ENCODE data around the gene ERC1. TPM values are rescaled to one million over a fixed set of nuclear protein-coding genes. Genes with fewer than 3 reads are reported as not detected.
"Not testable (repeated sequence)": the region's sequence is repeated elsewhere in the genome, so short reads cannot be mapped to it uniquely, and the experiment has no call there.

The ERC1 gene
- total RNA-seq, 4 donors from 2014 or later: 23.5 to 74.8 (median 57.0) TPM

DNA sequence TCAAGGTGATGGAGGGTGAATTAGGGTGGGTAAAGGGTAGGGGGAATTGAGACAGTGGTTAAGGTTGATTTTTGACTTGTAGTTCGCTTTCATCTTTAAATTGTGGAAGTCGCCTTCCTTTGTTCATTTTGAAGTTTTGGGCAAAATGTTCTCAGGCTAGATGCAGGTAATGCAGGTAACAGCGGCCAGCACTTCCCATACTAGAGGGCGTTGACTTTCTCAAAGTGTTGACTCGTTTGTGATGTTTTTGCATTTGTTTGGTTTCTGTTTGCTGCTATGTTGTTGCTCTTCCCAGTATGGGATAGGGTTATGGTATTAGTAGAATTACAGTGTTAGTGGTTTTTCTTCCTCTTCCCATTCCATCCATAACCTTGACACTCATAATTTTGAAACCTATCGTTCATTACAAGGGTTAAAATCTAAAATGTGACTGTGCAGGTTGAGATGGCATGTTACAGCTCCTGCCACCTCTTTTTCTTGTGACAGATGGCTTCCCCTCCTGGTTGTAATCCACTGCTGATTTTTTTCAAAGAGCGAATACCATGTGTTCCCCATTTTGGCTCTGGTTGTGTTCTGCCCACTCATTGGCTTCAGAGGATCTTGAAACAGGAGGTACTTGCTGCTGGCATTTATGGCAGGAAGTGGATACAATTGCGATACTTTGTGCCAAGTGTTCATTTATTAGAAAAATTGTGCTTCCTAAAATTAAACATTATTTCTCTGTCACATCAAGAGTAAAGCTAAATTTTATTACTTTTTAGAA is 57.1 kb downstream of the ERC1 start:
- DNase-seq: no peak
- in situ Hi-C loops (cut with MboI; ENCODE audit: low pct_ligation_motif_present in 1 of 4, low pct_unique_long_range_greater_than_20kb in 1 of 4, low sequenced_read_pairs in 3 of 4): no loop called here
- intact Hi-C loops (cut with DNase I; ENCODE audit: low total_unique reads): no loop called here

DNA sequence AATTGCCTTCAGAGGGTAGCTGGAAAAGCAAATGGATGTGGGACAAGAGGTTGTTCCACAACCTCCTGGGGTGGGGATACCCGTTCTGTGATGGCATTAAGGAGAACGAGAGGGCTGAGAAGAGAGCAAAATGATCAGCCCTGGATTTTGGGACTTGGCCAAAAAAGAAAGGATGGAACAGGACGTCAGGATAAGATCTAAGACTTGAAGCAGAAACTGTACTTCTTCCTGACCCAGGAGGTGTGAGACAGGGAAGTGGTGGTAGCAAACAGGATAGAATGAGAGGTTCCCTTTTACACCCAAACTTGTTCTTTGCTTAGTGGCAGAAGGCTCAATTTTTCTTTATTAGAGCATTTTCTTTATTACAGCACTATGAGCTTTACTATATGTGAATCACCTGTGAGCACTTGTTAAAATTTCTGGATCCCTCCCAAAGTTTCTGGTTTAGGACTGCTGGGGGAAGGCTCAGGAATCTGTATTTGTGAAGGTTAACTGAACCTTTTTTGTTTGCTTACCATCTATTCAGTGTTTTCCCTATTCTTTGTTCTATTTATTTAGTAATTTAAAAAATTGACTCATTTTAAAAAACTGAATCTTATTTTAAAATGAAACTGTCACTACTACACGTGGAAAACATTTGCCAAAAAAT is 59.2 kb downstream of the ERC1 start:
- Histone ChIP-seq H3K4me3 (no peak overlapping the region), H3K36me3 (no peaks in the 10 kb centered on the region), H3K4me1 (peaks cover 0 to 23% (median 13%) of the 10 kb centered on the region in 4 donors), H3K27me3 (no peaks in the 10 kb centered on the region), H3K27ac (no peak overlapping the region), H3K9me3 (no peaks in the 10 kb centered on the region)
- TF ChIP-seq, protein P1, sequence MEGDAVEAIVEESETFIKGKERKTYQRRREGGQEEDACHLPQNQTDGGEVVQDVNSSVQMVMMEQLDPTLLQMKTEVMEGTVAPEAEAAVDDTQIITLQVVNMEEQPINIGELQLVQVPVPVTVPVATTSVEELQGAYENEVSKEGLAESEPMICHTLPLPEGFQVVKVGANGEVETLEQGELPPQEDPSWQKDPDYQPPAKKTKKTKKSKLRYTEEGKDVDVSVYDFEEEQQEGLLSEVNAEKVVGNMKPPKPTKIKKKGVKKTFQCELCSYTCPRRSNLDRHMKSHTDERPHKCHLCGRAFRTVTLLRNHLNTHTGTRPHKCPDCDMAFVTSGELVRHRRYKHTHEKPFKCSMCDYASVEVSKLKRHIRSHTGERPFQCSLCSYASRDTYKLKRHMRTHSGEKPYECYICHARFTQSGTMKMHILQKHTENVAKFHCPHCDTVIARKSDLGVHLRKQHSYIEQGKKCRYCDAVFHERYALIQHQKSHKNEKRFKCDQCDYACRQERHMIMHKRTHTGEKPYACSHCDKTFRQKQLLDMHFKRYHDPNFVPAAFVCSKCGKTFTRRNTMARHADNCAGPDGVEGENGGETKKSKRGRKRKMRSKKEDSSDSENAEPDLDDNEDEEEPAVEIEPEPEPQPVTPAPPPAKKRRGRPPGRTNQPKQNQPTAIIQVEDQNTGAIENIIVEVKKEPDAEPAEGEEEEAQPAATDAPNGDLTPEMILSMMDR (IDR thresholded peaks at IDR 0.05): no peak
- TF ChIP-seq POLR2A (IDR thresholded peaks at IDR 0.05) (no peak), EP300 (IDR thresholded peaks at IDR 0.05; ENCODE audit: low read depth) (no peak), POLR2AphosphoS5 (IDR thresholded peaks at IDR 0.05) (no peak)
- in situ Hi-C loops (cut with MboI; ENCODE audit: low pct_ligation_motif_present in 1 of 4, low pct_unique_long_range_greater_than_20kb in 1 of 4, low sequenced_read_pairs in 3 of 4) (no loop called here), intact Hi-C loops (cut with DNase I; ENCODE audit: low total_unique reads) (no loop called here)
- DNase-seq: no peak
- WGBS, 2 donors (ENCODE audit: low coverage in 1 of 2): 78 to 83% methylated on average over 4 of the region's 4 CpGs

More for the DNA sequence above, 57.1 kb downstream of the ERC1 start:
- Histone ChIP-seq H3K27ac (no peak overlapping the region), H3K4me3 (no peak overlapping the region), H3K9me3 (no peaks in the 10 kb centered on the region), H3K4me1 (peaks cover 0 to 16% (median 5%) of the 10 kb centered on the region in 4 donors), H3K27me3 (no peaks in the 10 kb centered on the region), H3K36me3 (no peaks in the 10 kb centered on the region)
- TF ChIP-seq POLR2AphosphoS5 (IDR thresholded peaks at IDR 0.05): no peak
- TF ChIP-seq, protein P1 (IDR thresholded peaks at IDR 0.05): no peak
- no peak for TF ChIP-seq EP300 (IDR thresholded peaks at IDR 0.05; ENCODE audit: low read depth)
- no peak for TF ChIP-seq POLR2A (IDR thresholded peaks at IDR 0.05)
- WGBS, 2 donors (ENCODE audit: low coverage in 1 of 2): 79 to 80% methylated on average over 8 of the region's 8 CpGs

GRCh38 chr12:1051672-1052071 is 60.6 kb downstream of the ERC1 start:
- peaks cover 0 to 23% (median 13%) of the 10 kb centered on the region in 4 donors for H3K4me1 ChIP-seq
- H3K9me3 ChIP-seq; H3K27me3 ChIP-seq; intact Hi-C loops (cut with DNase I; ENCODE audit: low total_unique reads); DNase-seq; H3K36me3 ChIP-seq; H3K4me3 ChIP-seq; H3K27ac ChIP-seq; in situ Hi-C loops (cut with MboI; ENCODE audit: low pct_ligation_motif_present in 1 of 4, low pct_unique_long_range_greater_than_20kb in 1 of 4, low sequenced_read_pairs in 3 of 4): not testable (repeated sequence)
- 87 to 97% methylated on average over 8 of the region's 8 CpGs for WGBS, 2 donors (ENCODE audit: low coverage in 1 of 2)

DNA sequence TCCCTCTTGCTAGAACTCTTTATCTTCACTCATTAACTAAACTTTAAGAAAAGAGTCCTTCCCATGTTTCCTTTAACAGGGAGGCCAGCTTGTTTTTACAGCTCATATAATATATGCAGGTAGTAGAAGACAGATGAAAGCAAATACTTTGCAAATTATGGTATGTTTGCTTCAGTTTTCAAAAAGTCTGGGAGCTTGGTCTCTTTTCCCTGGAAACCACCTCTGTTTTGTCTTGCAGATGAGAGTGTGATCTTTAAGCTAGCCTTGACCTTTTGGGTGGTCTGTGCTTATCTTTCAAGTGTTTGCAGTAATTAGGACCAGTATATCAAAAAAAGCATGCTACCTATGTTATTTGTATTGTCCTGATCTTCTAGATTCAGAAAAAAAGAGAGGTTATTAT is 62.7 kb downstream of the ERC1 start:
- TF ChIP-seq POLR2A (IDR thresholded peaks at IDR 0.05) (no peak), POLR2AphosphoS5 (IDR thresholded peaks at IDR 0.05) (no peak), EP300 (IDR thresholded peaks at IDR 0.05; ENCODE audit: low read depth) (no peak)
- TF ChIP-seq, protein P1 (IDR thresholded peaks at IDR 0.05): no peak
- Histone ChIP-seq H3K9me3 (peaks cover 6 to 7% of the 10 kb centered on the region in 2 donors), H3K27me3 (no peaks in the 10 kb centered on the region), H3K4me1 (peaks cover 0 to 17% (median 13%) of the 10 kb centered on the region in 4 donors), H3K4me3 (no peak overlapping the region), H3K36me3 (no peaks in the 10 kb centered on the region), H3K27ac (no peak overlapping the region)
- in situ Hi-C loops (cut with MboI; ENCODE audit: low pct_ligation_motif_present in 1 of 4, low pct_unique_long_range_greater_than_20kb in 1 of 4, low sequenced_read_pairs in 3 of 4): no loop called here
- no peak for DNase-seq
- intact Hi-C loops (cut with DNase I; ENCODE audit: low total_unique reads): no loop called here
